Pancreas (tissue), 10 donors: ENCODE data around the gene MEF2D. TPM values are rescaled to one million over a fixed set of nuclear protein-coding genes. Genes with fewer than 3 reads are reported as not detected.
A peak's percentile ranks its signal among the peaks of the same experiment; 100 is the strongest.

Source experiments
- ATAC-seq, 4 donors: fragments of 200-7000 bp; cut with Tn5 transposase; one replicate each; pipeline versions ENCODE4 v1.8.0 to v1.9.1; 2020; ENCODE audit warnings: mild to moderate bottlenecking in 4 of 4, moderate library complexity in 4 of 4
- DNase-seq, 6 donors: peaks; one replicate each; pipeline ENCODE4 v3.0.0-alpha.2; 2020
- FAIRE-seq: peaks from 2 replicates; lab custom pipeline; 2012; peaks lifted over from hg19 to GRCh38; lab: Jason Lieb, UNC
- H3K27ac ChIP-seq, 4 donors: fragments of 200-600 bp; sonication (generic); 1 replicate in 3 of 4; 2 replicates in 1 of 4; pipeline versions ENCODE4 v1.5.0 to v1.8.0; 2020
- H3K27me3 ChIP-seq, 4 donors: fragments of 200-600 bp; one replicate each; pipeline ENCODE4 v1.8.0; 2021
- H3K36me3 ChIP-seq, 3 donors: fragments of 200-600 bp; sonication (generic) in 1 of 3; one replicate each; pipeline versions ENCODE4 v1.5.0 to v1.8.0; 2020 to 2021
- H3K4me1 ChIP-seq, 3 donors: fragments of 200-600 bp; one replicate each; pipeline ENCODE4 v1.8.0; 2021
- H3K4me3 ChIP-seq, 4 donors: fragments of 200-600 bp; sonication (generic) in 2 of 4; one replicate each; pipeline versions ENCODE4 v1.5.0 to v1.8.0; 2020 to 2021
- H3K9me3 ChIP-seq, 4 donors: fragments of 200-600 bp; one replicate each; pipeline ENCODE4 v1.8.0; 2021
- CTCF ChIP-seq, 4 donors: fragments of 200-600 bp; sonication (generic) in 3 of 4; IDR thresholded peaks; one replicate each; pipeline versions ENCODE4 v1.5.0 to v1.8.0; 2021; ENCODE audit warnings: antibody characterized with exemption in 4 of 4
- WGBS, 2 donors: extraction: QIAGEN DNeasy Blood & Tissue Kit; methylation state at CpG; one replicate each; pipeline ENCODE4 v1.1.7; 2013; 5-methylcytosine and 5-hydroxymethylcytosine counted together
- intact Hi-C, 3 donors: fragments of 100-400 bp; cut with DNase I; formaldehyde crosslinking; loops; one replicate each; pipeline versions ENCODE4 v1.11.1 to v1.14.2; 2022
- polyA plus RNA-seq, 2 donors: library from polyadenylated mRNA; stranded (reverse); fragments of 200-250 nt; gene quantifications; one replicate each; pipeline ENCODE4 v1.2.3, GENCODE V29; 2013
- total RNA-seq, 6 donors: library from RNA; stranded (reverse); fragmentation: NEBNext Ultra II Directional in 4 of 6; extraction: Animal tissue kit (Norgen Biotek cat#: 25700) in 4 of 6; gene quantifications; one replicate each; pipeline versions ENCODE4 v1.2.1 to v1.2.4, GENCODE V29; 2021 to 2023
- donor health status: healthy with polysubstance abuse.
- donor health status: DM: no; HTN: no; CAD: no; lungs with moderate emphysema.
- donor health status: DM: no; HTN: no; CAD: no.
- donor health status: control.
- donor health status: control.
- donor health status: Bipolar disorder and iron deficiency.
- donor health status: DM: yes; HTN: yes; CAD: no.
- donor health status: DM: no; HTN: no; CAD: no.
- donor health status: DM: no; HTN: no; CAD: no.
- donor health status: DM: yes; HTN: yes; CAD: no.

MEF2D gene
- total and polyA plus RNA-seq, 8 donors: 15.7 to 31.8 (median 23.6) TPM

GRCh38 chr1:156488566-156489165 lies 11.9 kb downstream of the MEF2D start:
- FAIRE-seq: no peak
- Histone ChIP-seq H3K9me3 (no peaks in the 10 kb centered on the region), H3K27ac (peak overlapping the region in 1 of 4 donors; percentile 66), H3K4me1 (peaks cover 40 to 54% (median 45%) of the 10 kb centered on the region in 3 donors), H3K36me3 (no peaks in the 10 kb centered on the region), H3K27me3 (no peaks in the 10 kb centered on the region), H3K4me3 (no peak overlapping the region)
- peak in 1 of 4 donors; percentile 5 for ATAC-seq
- TF ChIP-seq CTCF (IDR thresholded peaks at IDR 0.05): no peak
- intact Hi-C loops: no loop called here
- 39 to 50% methylated on average over 5 of the region's 5 CpGs for WGBS, 2 donors
- no peak for DNase-seq

- Histone ChIP-seq H3K4me3 (no peak overlapping the region), H3K27me3 (no peaks in the 10 kb centered on the region), H3K4me1 (peaks cover 34 to 46% (median 40%) of the 10 kb centered on the region in 3 donors), H3K27ac (no peak overlapping the region), H3K9me3 (no peaks in the 10 kb centered on the region), H3K36me3 (no peaks in the 10 kb centered on the region)
- no peak for TF ChIP-seq CTCF (IDR thresholded peaks at IDR 0.05)
- no peak for FAIRE-seq
- ATAC-seq: no peak
- 59% methylated on average over 4 of the region's 4 CpGs for WGBS, 2 donors
- peak in 1 of 6 donors; percentile 43 for DNase-seq
- intact Hi-C loops: no loop called here
Observed at GRCh38 chr1:156487862-156488261, 12.7 kb downstream of the MEF2D start.

- ATAC-seq (no peak), FAIRE-seq (no peak), DNase-seq (no peak)
- 87 to 90% methylated on average over 7 of the region's 7 CpGs for WGBS, 2 donors
- Histone ChIP-seq H3K36me3 (peaks cover 0 to 10% (median 7%) of the 10 kb centered on the region in 3 donors), H3K9me3 (no peaks in the 10 kb centered on the region), H3K27ac (no peak overlapping the region), H3K4me3 (no peak overlapping the region), H3K27me3 (no peaks in the 10 kb centered on the region), H3K4me1 (peaks cover 29 to 34% (median 30%) of the 10 kb centered on the region in 3 donors)
- intact Hi-C loops: no loop called here
- no peak for TF ChIP-seq CTCF (IDR thresholded peaks at IDR 0.05)
Observed at GRCh38 chr1:156486421-156487344, 13.9 kb downstream of the MEF2D start.

GRCh38 chr1:156485984-156486383 lies 14.6 kb downstream of the MEF2D start:
- Histone ChIP-seq H3K27ac (no peak overlapping the region), H3K36me3 (peaks cover 0 to 16% (median 14%) of the 10 kb centered on the region in 3 donors), H3K4me1 (peaks cover 22 to 27% (median 24%) of the 10 kb centered on the region in 3 donors), H3K27me3 (no peaks in the 10 kb centered on the region), H3K9me3 (no peaks in the 10 kb centered on the region), H3K4me3 (no peak overlapping the region)
- TF ChIP-seq CTCF (IDR thresholded peaks at IDR 0.05): no peak
- FAIRE-seq: no peak
- WGBS, 2 donors: 87 to 91% methylated on average over 3 of the region's 3 CpGs
- intact Hi-C loops: no loop called here
- no peak for ATAC-seq
- DNase-seq: peak in 1 of 6 donors; percentile 30
